Measurements from ENCODE around the gene ABLIM2. TPM values are rescaled to one million over a fixed set of nuclear protein-coding genes. Genes with fewer than 3 reads are reported as not detected.

The ABLIM2 gene
- total and polyA plus RNA-seq, 10 of the 15 experiments (the other 5 are each of a cell fraction or from before 2014, with no cell fraction given): 0.03 to 0.15 (median 0.05) TPM; not detected in 7

DNA sequence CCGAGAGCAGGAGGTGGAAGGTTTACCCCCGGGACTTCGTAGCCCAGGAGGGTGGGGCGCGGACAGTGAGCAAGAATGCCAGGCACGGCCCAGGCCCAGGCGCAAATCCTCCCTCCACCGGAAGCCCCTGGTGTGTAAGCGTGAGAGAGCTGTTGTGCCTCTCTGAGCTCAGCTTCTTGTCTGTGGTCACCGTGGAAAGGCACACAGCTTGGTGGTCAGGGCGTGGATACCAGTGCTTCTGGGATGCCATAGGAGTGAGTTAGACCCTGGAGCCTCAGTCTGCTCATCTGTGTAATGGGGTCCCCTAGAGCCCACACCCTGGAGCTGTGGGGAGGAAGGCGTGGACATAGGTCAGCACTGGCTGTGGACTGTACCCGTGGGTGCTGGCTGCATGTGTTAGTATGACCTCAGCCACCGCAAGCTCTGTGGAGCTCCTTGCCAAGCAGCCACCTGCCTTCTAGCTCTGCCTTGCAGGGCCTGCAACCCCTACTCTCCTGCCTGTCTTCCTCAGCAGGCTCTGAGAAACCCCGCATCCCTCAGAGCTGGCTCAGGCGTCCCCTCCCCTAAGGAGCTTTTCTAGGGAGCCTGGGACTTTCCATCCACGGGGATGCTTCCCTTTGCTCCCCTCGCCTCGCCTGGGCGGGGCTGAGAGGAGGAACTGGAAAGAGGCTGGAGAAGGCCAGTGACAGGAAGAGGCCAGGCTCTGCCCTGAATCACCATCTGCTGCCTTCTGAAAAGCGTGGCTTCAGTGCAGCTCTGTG lies 190.9 kb downstream of the ABLIM2 start:
- no peak overlapping the region for H3K27ac ChIP-seq (ENCODE audit: control insufficient read depth, insufficient read depth)
- peaks cover 31% of the 10 kb centered on the region for H3K4me1 ChIP-seq (ENCODE audit: control insufficient read depth, insufficient read depth, low read length)
- FAIRE-seq: no peak
- H3K4me3 ChIP-seq: no peak overlapping the region
- BruUV-seq (replicated peaks): no TSS peak
- POLR2A ChIA-PET: no interaction called here
- ATAC-seq: no peak
- DNase-seq (ENCODE audit: low read depth, low spot score): no peak
- H3K9me3 ChIP-seq (replicated peaks; ENCODE audit: control insufficient read depth, insufficient read depth, low read length): no peaks in the 10 kb centered on the region
- in situ Hi-C loops (cut with MboI) (no loop called here), intact Hi-C loops (cut with micrococcal nuclease; ENCODE audit: unreplicated experiment) (no loop called here)
- H2AFZ ChIP-seq (ENCODE audit: control insufficient read depth, low read depth, low read length): peak overlapping the region; percentile 18; the same call in 1 of the 2 replicates
- RAD21 ChIA-PET (ENCODE audit: unreplicated experiment): no interaction called here
- no peaks in the 10 kb centered on the region for H3K36me3 ChIP-seq (ENCODE audit: control insufficient read depth in 2 of 2, insufficient read depth in 2 of 2, low read length in 1 of 2)
- CTCF ChIA-PET: interaction anchor here (0.7 to 1.9 kb wide), 3 partner anchors 8 to 164 kb away, joined by 4 to 6 read pairs (median 5); no protein-coding TSS in a partner anchor
- no peak overlapping the region for H3K4me2 ChIP-seq (ENCODE audit: control insufficient read depth, insufficient read depth)
- SMC1A ChIA-PET (ENCODE audit: uncharacterized antibody, unreplicated experiment): interaction anchor here (0.5 kb wide), 1 partner anchor 181 kb away, joined by 3 read pairs; no protein-coding TSS in a partner anchor
- no peaks in the 10 kb centered on the region for H3K79me2 ChIP-seq (ENCODE audit: control insufficient read depth, insufficient read depth, low read length)
- 47% methylated on average over 21 of the region's 21 CpGs for WGBS (ENCODE audit: insufficient coverage, insufficient replicate concordance, low lambda C conversion rate, missing lambda C conversion rate)
- H4K20me1 ChIP-seq (ENCODE audit: control insufficient read depth, insufficient read depth): no peaks in the 10 kb centered on the region
- no peaks in the 10 kb centered on the region for H3K27me3 ChIP-seq (replicated peaks in 1 of 2; ENCODE audit: control insufficient read depth in 2 of 2, insufficient read depth in 2 of 2, low read length in 1 of 2)
- TF ChIP-seq, protein P1, sequence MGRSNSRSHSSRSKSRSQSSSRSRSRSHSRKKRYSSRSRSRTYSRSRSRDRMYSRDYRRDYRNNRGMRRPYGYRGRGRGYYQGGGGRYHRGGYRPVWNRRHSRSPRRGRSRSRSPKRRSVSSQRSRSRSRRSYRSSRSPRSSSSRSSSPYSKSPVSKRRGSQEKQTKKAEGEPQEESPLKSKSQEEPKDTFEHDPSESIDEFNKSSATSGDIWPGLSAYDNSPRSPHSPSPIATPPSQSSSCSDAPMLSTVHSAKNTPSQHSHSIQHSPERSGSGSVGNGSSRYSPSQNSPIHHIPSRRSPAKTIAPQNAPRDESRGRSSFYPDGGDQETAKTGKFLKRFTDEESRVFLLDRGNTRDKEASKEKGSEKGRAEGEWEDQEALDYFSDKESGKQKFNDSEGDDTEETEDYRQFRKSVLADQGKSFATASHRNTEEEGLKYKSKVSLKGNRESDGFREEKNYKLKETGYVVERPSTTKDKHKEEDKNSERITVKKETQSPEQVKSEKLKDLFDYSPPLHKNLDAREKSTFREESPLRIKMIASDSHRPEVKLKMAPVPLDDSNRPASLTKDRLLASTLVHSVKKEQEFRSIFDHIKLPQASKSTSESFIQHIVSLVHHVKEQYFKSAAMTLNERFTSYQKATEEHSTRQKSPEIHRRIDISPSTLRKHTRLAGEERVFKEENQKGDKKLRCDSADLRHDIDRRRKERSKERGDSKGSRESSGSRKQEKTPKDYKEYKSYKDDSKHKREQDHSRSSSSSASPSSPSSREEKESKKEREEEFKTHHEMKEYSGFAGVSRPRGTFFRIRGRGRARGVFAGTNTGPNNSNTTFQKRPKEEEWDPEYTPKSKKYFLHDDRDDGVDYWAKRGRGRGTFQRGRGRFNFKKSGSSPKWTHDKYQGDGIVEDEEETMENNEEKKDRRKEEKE (IDR thresholded peaks at IDR 0.05): no peak
- TF ChIP-seq, protein P2, sequence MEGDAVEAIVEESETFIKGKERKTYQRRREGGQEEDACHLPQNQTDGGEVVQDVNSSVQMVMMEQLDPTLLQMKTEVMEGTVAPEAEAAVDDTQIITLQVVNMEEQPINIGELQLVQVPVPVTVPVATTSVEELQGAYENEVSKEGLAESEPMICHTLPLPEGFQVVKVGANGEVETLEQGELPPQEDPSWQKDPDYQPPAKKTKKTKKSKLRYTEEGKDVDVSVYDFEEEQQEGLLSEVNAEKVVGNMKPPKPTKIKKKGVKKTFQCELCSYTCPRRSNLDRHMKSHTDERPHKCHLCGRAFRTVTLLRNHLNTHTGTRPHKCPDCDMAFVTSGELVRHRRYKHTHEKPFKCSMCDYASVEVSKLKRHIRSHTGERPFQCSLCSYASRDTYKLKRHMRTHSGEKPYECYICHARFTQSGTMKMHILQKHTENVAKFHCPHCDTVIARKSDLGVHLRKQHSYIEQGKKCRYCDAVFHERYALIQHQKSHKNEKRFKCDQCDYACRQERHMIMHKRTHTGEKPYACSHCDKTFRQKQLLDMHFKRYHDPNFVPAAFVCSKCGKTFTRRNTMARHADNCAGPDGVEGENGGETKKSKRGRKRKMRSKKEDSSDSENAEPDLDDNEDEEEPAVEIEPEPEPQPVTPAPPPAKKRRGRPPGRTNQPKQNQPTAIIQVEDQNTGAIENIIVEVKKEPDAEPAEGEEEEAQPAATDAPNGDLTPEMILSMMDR (IDR thresholded peaks at IDR 0.05 in 2 of 3, conservative IDR thresholded peaks at IDR 0.05 in 1 of 3; ENCODE audit: control insufficient read depth in 2 of 3, extremely low read depth in 1 of 3, insufficient read depth in 1 of 3, low read depth in 3 of 3, low read length in 3 of 3): no peak
- TF ChIP-seq NFXL1 (IDR thresholded peaks at IDR 0.05; ENCODE audit: borderline replicate concordance): no peak
- TF ChIP-seq YY1 (IDR thresholded peaks at IDR 0.05; ENCODE audit: low read depth, low read length): no peak
- no peak for TF ChIP-seq TARDBP (IDR thresholded peaks at IDR 0.05; ENCODE audit: borderline replicate concordance)
- TF ChIP-seq, protein P3, sequence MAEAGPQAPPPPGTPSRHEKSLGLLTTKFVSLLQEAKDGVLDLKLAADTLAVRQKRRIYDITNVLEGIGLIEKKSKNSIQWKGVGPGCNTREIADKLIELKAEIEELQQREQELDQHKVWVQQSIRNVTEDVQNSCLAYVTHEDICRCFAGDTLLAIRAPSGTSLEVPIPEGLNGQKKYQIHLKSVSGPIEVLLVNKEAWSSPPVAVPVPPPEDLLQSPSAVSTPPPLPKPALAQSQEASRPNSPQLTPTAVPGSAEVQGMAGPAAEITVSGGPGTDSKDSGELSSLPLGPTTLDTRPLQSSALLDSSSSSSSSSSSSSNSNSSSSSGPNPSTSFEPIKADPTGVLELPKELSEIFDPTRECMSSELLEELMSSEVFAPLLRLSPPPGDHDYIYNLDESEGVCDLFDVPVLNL (IDR thresholded peaks at IDR 0.05; ENCODE audit: low read depth, low read length): no peak
- TF ChIP-seq SPI1 (IDR thresholded peaks at IDR 0.05; ENCODE audit: borderline replicate concordance, insufficient read depth, low read depth, low read length): no peak
- TF ChIP-seq, protein P4, sequence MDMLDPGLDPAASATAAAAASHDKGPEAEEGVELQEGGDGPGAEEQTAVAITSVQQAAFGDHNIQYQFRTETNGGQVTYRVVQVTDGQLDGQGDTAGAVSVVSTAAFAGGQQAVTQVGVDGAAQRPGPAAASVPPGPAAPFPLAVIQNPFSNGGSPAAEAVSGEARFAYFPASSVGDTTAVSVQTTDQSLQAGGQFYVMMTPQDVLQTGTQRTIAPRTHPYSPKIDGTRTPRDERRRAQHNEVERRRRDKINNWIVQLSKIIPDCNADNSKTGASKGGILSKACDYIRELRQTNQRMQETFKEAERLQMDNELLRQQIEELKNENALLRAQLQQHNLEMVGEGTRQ (IDR thresholded peaks at IDR 0.05; ENCODE audit: borderline replicate concordance, low read depth, low read length): no peak
- H3K9ac ChIP-seq (ENCODE audit: control insufficient read depth, insufficient read depth, low read length): no peak overlapping the region
